NT2/D1 (cell line): ENCODE data around the gene PNPLA7.

Experiments
- SUZ12 ChIP-seq: IDR thresholded peaks from 2 replicates; pipeline ENCODE4 v1.6.1; 2011; ENCODE audit not compliant: insufficient read length, insufficient read depth; ENCODE audit errors: extremely low read depth
- ZNF274 ChIP-seq: IDR thresholded peaks from 2 replicates; pipeline ENCODE4 v1.6.1; 2011; ENCODE audit warnings: mild to moderate bottlenecking, low read depth, low read length

- TF ChIP-seq ZNF274 = no peak
- TF ChIP-seq SUZ12 = no peak
These were observed 19.5 kb upstream of the PNPLA7 start for GRCh38 chr9:137569609-137570203.
